Stimulated activated naive CD4-positive, alpha-beta T cell treated with Interleukin-2 at 50 U/mL for 16 hours (primary cell): ENCODE results near the gene ABCA12.

Source experiments
- DNase-seq: peaks from one replicate; lab custom pipeline; 2025; lab: John Stamatoyannopoulos, UW

The ABCA12 gene

DNA sequence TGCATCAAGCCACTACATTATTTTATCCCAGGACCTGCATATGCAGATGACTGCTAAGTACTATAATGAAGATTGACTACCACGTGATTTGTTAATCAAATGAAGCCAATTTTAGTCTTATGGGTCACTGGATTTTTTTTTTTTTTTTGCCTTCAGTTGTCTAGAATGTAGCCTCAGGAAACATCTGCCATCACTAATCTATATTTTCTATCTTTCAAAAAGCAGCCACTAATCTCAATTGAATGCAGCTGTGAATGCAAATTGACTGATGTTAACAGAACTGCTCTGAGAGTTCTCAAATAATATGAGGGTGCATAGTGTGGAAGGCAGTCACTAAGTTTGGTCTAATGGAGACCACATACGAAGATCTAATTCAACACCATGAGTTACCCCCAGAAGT lies 106.3 kb downstream of the ABCA12 start:
- DNase-seq = no peak

DNA sequence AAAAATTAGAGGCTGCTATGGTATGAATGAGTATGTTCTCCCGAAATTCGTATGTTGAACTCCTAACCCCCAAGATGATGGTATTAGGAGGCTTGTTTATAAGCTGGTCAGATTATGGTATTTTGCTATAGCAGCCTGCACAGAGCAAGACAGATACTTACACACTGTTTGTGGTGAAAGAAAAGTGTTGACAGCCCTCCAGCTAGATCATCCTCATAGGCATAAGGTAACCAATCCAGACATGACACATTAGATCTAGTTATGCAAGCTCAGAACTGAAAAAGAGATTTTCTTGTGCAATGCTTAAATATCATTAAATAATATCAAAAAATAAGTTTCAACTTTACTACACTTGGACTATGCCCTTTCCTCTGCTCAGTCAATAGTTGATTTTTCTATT lies 107.1 kb downstream of the ABCA12 start:
- no peak for DNase-seq

DNA sequence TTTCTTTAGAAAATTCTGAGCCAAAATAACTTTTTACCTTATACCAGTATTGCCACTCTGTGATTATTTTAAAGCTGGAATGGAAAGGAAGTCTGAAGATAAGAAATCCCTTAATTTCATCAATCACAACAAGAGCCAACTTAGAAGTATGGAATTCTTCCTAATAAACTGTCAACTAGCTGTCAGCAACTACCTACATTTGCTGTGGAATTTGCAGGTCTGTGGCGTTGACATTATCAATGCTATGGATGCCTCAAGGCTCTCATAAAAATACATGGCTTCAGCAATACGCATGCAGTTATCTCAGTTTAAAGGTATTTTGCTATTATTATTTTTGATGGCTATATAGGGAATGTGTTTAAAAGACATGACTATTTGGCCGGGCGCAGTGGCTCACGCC lies 108.5 kb downstream of the ABCA12 start:
- no peak for DNase-seq

DNA sequence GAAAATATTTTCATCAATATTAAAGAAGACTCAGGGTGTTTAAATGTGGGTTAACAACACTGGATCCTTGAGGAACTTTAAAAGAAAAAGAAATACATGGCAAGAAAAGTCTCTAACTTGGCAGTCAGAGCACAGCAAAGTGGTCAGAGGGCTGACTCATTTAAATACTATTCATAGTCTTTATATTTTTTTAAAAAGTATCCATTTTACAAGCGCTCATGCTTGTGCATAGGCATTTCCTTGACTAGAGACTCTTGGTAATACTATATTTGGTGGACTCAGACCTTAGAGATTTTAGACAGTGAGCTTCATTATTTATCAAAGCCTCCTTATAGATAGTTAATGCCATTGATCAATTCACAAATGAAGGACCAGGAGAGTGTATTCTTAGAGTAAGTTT lies 110.2 kb downstream of the ABCA12 start:
- no peak for DNase-seq

DNA sequence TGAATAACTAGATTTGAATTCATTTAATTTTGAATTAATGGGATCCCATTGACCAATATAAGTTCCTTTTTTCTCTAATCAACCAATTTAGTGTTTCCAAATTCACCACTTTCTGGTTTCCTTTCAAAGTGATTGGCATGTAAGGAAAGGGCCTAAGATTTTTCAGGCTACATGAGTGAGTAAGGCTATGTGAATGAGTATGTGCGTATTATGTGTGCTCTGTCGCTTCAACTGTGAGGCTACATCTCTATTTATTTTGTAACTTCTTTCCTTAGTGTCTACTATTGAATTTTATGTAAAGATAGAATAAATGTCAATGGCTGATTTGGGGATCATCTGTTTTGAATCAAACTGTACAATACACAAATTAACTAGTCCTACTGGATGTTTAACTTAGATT lies 110.6 kb downstream of the ABCA12 start:
- DNase-seq = no peak

DNA sequence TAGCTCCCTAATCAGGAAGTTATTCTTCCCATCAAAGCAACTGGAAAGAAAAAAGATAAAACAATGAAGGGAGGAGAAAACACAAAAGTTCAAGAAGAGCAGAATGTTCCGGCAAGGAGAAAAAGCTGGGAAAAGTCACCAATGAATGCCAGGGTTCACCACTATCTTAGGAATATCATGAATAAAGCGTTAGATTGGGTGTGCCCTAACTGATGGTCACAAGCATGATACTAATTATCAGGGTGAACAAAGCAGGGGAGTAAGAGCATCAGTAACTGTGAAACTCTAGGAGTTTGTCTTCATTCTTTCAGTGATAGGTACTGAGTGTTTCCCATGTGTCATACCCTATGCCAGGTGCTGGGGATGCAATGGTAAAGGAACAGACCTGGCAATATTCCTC lies 115.5 kb downstream of the ABCA12 start:
- DNase-seq = no peak

DNA sequence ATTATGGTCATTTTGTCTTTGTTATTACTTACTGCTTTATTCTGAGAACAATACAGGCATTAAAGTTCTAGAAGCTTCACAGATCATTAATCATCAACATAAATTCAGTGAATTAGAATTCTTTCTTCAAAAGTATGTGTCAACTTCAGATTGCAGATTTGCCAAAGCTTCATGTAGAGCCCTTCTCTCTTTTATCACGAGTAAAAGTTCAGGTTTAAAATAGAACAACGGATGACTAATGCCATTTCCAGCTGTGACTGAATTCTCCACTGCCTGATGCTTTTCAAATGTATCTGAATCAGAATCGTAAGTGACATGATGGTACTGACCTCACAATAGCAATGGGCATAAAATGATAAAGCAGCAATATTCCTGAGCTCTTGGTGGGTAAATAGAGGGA lies 116.0 kb downstream of the ABCA12 start:
- DNase-seq = no peak

DNA sequence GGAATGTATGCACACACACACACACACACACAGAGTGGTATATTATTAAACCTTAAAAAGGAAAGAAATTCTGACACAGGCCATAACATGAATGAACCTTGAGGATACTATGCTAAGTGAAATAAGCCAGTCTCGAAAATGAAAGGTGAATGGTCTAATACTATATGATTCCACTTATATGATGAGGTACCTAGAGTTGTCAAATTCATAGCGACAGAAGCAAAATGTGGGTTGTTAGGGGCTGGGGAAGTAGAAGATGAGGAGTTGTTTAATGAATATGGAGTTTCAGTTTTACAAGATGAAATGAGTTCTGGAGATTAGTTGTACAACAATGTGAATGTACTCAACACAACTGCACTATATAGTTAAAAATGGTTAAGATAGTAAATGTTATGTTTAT lies 118.1 kb downstream of the ABCA12 start:
- DNase-seq = no peak

DNA sequence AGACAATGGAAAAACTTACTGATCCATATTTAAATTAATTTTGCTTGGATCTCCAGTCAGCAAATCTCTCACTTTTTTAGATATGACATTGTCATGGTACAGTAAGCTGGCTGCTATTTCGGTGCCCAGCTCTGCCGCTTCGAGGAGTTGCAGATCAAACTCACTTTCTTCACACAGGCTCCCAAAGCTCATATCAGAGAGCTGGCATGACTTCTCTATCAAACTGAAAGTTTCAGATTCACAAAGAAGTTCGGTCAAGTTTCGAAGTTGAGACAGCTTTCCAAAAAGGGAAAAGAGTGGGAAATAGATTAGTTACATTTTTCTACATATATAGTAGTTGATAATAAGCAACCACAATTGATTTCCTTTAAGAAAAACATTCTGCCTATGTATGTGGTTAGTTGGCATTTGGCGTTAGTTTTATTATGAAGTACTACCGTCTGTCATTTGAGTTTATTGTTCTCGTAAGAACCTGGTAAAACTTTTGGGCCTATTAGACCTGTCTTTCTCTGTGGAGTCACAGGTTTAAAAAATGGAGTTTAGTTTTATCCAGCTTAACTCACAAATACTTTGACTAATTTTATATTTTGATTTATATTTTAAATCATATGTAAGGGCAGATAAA lies 118.8 kb downstream of the ABCA12 start:
- DNase-seq = no peak

DNA sequence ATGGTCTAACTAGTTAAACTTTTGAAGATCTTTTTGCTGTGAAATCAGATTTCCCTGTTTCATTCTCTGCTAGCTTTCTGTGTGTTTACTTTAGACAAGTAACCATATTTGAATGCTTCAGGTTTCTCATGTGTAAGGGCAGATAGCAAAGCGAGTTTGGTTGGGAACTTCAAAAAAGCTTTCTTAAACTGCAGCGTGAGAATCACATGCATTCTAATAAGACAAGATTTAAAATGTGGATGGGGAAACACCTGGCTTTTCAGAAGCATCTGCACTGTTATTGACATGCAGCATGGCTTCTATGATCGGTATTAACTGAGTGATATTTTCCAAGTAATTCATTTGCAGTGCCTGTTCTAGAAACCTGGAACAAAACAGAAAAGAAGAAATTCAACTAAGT lies 119.3 kb downstream of the ABCA12 start:
- no peak for DNase-seq

DNA sequence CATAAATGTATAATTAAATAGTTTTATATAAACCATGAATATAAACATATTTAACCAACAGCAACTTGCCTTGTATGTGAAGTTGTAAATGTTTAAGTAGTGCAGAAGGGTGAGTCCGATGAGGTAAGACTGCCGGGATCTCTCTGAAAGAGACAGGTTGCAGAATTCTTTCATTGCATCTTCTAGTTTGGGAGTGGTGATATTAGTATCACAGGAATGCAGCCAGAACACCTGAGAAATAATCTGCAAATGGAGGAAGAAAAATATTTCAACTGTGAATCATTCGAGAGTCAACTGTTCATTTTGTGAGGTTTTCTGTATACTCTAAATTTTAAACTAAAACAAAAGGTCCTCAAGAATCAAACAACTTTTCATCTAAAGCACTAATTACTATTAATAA lies 123.0 kb downstream of the ABCA12 start:
- no peak for DNase-seq

DNA sequence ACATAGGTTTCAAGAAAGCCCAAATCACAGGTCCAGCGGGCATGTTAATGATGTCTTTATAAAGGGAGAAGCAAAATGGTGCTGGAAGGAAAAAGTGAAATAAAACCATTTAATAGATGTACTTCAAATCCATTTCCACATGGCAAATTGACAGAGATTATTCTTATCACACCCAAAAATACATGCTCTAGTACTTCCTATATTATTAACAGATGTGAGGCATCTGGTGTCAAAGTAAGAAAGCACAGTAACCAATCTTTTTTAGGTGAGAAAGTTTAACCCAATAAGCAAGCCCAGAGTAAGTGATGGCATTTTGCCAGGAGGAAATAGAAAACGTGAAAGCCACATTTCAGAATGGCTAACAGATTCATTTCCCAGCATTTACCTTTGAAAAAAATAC lies 128.0 kb downstream of the ABCA12 start:
- no peak for DNase-seq

DNA sequence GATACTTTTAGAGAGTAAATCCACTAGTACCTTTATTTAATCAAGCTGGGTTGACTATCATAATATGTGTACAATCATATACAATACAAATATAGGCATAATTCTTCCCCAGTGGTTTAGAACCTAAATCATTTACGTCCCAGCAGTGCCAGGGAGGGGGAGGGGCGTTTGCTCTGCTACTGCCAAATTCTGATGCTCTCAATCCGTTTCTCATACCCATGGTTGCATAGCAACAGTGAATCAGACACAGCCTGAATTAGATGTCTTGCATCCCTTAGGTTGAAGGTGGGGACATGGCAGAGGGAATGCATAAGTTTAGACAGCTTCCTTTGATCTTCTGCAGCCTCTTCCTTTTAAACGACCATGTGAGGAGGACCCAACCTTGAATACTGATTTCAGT lies 135.4 kb downstream of the ABCA12 start:
- DNase-seq = no peak

DNA sequence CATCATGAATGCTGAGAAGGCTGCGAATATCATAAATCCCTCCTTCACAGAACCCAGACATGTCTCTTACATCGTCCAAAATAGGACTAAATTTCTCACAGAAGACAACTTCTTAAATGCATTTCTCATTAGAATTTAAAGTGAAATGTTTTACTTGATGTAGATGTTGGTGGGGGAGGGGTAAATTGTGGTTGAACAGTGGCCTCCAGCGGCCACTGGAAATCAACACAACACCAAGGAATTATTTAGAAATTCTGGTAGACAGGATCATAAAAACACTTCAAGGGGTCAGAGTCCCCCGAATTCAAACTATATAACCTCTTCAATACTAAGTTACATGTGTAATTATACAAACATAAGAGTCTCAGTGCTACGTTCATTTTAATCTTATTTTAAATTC lies 135.9 kb downstream of the ABCA12 start:
- DNase-seq = no peak

DNA sequence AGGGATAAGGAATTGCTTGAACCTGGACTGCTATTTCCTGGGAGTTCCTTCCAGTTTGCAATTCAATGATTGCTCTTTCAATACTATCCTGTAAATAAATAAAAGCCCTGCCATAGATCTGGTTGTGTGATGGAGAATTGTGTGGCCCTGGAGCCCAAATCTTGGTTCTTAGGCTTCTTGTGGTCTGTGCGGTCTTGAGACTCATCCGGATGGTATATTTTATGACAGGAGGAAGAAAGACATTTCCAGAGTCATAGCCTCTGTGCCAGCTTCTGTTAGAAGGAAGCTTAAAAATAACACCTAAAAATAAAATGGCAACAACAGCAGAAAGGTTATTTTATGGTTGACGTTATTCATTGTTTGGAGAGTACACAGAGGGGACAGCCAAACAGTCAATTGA lies 137.7 kb downstream of the ABCA12 start:
- DNase-seq = no peak

DNA sequence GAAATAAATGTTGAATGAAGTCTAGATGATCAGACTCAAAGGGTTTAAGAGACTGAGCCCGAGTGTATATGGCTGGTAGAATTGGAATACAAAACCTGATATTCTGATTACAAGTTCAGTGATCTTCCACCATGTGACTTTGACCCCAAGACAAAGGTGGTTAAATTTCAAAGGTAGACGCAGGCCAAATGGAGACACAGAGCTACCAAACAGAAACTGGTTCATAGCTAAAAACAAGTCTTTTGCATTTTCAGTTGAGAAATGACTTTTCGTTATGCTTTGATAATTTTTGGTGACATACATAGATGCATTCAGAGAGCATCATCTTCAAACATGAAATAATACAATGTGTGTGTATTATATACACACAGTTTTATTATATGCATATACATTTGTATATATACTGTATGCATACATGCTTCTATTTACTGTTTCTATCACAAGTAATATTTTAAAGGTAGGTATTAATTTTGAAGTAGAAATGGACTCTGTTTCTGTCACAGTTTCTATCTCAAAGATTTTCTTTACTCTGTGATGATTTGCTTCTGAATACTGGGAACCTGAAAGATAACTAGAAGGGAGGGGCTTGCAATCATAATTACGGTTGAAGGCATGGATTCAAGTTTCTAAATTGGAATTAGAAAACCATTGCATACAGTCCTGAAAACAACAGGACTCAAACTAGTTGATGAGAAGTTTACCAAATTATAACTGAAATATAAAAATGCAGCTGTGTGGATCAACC lies 142.3 kb downstream of the ABCA12 start:
- no peak for DNase-seq

DNA sequence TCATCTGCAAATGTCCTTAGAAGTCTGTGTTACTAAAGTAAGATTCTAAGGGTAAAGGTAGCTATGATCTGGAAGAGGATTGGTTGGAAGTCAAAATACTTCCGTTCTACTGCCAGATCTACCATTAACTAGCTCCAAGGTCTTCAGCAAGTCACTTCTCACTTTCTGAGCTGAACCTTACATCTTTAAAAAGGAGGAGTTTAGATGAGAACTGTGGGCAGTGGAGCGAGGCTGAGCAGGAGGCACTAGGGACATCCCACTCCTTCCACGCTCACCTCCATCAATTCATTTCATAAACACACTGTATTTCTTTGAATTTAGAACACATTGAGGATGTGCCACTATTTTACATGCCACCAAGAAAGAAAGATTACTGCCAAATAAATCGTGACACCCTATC lies 143.0 kb downstream of the ABCA12 start:
- DNase-seq = no peak

DNA sequence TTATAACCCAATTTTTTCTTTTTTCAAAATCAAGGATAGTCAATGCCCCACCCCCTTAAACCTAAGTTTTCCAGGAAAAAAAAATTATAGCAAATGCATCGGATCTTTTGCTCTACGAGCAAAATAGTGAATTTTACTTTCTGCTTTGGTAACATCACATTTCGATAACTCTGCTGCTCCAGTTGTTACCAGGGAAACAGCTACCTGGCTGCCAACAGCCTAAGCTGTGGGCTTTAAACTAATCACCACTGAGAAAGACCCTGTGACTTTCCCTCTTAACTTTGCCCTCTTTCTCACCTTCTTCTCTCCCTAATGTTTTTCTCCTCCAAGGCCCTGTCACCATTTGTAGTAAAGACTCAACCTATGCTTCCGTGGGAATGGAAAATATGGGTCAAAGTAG lies 145.5 kb downstream of the ABCA12 start:
- no peak for DNase-seq

DNA sequence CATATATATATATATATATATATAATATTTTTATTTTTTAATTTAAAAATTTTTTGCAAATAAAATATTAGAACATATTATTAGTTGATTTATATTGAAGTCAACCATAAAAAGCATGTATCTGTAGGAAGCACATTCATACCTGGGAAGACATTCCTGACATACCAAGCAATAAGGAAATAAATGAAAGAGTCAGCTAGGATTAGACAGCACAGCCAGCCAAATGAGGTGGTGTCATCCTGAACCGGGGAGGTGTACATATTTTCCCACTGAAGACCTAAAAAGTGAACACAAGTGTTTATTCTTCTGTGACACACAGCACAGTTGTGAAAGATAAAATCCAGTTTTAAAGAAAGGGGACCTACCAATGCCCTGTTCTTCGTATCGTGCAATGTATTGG lies 149.2 kb downstream of the ABCA12 start:
- DNase-seq = no peak

DNA sequence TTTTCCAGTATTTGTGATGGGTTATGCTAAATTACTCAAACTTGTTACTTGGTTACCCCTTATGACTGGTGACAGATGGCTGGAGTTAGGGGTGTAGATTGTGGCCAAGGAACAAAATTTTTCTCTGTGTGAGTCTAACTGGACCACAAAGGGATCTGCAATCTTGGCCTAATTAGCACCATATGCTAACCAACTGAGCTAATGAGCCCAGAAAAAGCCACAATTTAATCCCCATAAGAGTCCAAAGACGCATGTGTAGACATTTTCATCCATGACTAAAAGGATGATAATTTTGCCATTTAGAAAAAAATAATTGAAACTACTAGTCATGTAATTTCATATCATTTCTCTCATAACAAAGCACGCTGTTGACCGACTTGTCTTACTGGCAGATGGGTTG lies 151.2 kb downstream of the ABCA12 start:
- DNase-seq = no peak

DNA sequence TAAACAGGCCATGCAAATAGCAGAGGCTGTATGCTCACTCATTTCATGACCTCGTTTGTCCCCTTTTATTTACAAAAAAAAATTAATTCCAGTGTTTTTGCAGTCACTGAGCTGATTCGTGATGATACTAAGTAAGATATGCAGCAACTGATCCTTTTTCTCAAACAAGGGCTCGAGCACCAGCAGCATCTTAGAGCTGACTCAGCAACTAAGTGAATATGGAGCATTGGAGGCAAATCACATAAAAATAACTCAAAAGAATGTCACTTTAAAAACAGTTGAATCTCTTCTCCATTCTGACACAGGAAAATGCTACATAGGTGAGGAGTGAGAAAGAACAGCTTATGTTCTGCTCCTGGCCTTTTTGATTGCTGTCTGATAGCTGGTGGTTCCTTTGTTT lies 152.8 kb downstream of the ABCA12 start:
- no peak for DNase-seq

DNA sequence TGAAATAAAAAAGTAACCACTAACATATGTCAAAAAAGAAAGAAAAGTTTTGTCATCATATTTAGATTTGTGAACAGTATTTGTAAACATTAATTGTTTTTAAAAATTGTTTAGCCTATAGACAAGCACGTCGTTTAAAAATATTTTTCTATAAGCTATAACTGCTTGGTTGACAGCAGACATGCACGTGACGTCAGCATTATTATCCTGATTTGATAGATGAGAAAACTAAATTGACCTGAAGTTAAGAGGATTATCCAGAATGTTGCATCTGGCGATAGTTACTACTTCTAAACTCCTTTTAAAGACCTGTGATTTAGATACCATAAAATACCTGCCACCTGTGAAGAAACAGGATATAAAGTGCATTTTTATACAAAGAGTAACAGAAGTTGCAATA lies 172.0 kb downstream of the ABCA12 start:
- no peak for DNase-seq

DNA sequence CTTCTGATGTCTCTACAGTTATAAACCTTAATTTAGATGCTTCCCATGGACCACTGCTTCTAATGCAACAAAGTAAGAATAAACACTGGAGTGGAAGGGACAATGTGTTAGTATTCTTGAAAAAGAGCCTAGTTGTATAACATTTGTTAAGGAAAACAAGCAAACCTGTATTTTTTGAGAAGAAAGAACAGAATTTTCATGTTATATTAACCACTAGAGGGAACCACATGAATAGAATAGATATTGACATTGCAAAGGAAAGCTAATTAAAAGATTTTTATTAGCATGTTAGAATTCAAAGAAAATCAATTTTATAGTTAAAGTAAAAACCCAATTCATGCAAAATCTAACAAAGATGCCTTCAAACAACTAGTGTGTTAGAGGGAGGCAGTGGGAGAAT lies 177.7 kb downstream of the ABCA12 start:
- DNase-seq = no peak

DNA sequence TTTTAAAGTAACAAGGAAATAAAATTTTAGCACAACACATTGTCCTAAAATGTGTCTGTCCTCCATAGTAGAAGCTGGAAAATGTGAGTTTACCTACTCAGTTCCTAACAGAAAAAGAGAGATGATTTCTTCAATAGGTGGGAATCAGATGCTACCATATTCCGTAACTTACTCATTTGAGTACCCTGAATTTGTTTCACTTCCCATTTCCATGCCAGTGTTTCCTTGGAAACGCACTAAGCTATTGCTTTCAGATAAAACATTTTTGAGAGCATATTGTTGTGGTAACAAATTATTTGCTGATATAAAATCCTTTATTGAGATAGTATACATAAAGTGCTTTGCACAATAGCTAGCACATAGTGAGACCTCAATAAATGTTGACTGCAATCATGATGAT lies 191.5 kb downstream of the ABCA12 start:
- no peak for DNase-seq
